ENCODE measurements around the gene MBP.
A peak's percentile ranks its signal among the peaks of the same experiment; 100 is the strongest.
"Not testable (repeated sequence)": the region's sequence is repeated elsewhere in the genome, so short reads cannot be mapped to it uniquely, and the experiment has no call there.

MBP gene

DNA sequence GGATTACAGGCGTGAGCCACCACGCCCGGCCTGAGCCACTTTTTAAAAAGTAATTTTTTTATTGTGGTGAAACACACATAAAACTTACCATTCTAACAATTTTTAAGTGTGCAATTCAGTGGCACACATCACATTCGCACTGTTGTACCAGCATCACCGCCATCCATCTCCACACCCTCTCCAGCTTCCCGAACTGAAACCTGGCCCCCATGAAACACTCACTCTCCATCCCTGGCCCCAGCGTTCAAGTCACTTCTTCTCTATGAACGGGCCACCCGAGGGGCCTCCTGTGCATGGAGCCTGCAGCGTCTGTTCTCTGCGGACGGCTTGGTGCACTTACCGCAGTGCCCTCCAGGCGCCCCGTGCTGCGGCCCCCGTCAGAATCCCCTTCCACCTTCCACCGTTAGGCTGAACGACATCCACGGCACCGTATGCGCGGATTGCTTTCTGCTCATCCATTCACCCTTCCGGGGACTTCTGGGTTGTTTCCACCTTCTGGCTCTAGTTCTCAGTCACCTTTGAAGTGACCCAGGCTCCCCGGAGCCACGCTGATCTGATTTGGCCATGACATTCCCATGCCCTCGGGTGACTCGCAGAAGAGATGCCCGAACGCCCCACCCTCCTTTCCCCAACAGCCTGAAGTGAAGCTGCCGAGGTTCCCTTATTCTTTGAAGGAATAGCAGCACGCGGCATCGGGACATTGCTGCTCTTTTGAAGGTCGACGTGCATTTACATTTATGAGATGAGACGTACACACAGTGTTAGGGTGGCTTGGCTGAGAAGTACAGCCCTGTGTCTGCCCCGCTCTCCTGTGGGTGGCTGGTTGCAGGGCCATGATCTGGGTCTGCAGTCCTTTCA is 134.4 kb downstream of the MBP start:
- DNase-seq: no peak

DNA sequence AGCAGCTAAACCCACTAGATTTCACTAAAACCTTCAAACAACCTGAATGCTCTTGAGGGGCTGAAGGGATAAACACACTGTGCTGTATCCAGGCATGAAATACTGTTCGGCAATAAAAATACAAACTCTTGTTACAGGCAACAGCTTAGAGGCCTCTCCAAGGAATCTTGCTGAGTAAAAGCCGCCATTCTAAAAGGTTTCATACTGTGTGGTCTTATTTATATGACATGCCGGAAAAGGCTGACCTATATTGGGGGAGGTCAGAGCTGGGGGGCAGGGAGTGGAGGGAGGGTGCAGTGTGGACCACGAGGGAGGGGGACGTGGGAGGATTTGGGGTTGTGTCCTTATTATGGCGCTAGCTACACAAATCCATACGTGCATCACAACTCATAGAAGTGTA is 136.2 kb downstream of the MBP start:
- DNase-seq: no peak

DNA sequence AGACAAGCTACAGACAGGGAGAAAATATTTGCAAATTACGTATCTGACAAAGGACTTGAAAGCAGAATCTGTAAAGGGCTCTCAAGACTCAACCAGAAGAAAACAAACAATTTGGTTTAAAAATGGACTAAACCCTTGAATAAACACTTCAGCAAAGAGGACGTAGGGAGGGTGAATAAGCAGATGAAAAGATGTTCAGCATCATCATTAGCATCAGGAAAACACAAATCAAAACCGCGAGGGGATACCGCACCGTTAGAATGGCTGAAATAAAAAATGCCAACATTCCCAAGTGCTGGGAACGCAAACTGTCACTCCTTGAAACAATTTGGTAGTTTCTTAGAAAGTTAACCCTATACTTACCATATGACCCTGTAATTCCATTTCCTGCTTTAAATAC is 136.7 kb downstream of the MBP start:
- DNase-seq: no peak

DNA sequence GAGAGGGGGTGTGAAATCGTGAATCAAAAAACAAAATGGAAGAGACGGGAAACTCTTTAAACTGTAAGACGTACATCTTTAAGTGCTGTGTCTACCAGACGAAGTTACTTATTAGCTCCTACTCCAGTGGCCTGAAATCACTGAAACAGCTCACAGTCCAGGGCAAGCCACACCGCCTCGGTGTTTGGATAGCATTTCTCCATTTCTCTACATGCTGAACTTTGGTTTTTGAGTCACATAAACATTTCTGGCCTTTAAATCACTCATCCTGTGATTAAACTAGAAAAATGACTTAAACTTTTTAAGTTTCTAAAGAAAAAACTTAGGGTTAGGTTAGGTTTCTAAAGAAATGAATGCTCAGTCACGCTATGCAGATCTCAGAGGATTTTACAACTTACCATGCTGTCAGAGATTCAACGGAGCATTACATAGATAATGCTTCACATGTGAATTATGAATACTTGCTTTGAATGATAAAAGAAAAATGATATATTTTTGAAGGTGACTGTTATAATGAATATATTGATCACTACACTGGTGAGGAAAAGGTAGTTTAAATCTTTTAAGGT is 138.4 kb downstream of the MBP start:
- DNase-seq: no peak

GRCh38 chr18:76993573-76993972 is 139.0 kb downstream of the MBP start:
- no peak for DNase-seq

DNA sequence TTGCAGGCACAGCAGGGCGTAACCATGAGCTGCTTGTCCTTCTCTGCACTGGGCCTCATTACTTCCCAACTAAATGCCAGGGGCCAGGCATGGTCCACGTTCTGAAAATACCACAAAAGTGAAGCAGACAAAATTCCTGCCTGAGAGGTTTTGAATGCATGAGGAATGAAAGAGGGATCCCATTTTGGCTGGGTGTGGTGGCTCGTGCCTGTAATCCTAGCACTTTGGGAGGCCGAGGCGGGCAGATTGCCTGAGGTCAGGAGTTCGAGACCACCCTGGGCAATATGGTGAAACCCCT is 139.5 kb downstream of the MBP start:
- no peak for DNase-seq

DNA sequence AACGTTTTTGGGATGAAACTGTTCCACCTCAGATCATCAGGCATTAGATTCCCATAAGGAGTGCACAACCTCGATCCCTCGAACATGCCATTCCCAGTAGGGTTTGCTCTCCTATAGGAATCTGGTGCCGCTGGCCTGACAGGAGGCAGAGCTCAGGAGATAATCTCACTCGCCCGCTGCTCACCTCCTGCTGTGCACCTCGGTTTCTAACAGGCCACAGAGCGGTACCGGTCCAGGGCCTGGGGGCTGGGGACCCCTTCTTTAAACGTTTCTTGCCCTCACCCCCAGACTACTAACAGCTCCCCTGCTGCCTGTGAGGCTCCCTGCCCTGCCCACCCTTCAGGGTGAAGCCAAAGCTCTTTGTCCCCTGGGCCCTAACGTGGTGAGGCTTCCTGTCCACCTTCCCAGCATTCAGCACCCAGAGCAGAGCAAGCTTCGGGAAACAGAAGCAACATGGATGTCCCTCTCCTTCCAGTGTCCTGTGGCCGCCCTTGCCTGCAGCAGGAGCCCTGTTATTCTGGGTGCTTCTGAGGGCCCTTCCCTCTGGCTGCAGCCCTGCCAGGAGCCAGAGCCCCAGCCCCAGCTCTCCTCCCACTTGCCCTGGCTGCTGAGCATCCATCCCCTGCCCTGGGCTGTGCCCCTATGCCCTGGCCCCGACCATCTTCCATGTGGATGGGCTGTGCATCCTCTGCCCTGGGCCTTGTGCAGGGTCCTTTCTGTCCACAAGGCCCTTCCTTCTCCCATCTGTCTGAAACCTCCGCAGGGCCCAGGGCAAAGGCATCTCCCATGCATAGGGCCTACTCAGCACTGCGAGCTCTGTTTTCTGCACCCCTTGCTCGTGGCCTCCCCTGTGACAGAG is 140.1 kb downstream of the MBP start:
- DNase-seq: no peak

- DNase-seq: no peak
Observed at GRCh38 chr18:76991021-76991688, 141.4 kb downstream of the MBP start.

DNA sequence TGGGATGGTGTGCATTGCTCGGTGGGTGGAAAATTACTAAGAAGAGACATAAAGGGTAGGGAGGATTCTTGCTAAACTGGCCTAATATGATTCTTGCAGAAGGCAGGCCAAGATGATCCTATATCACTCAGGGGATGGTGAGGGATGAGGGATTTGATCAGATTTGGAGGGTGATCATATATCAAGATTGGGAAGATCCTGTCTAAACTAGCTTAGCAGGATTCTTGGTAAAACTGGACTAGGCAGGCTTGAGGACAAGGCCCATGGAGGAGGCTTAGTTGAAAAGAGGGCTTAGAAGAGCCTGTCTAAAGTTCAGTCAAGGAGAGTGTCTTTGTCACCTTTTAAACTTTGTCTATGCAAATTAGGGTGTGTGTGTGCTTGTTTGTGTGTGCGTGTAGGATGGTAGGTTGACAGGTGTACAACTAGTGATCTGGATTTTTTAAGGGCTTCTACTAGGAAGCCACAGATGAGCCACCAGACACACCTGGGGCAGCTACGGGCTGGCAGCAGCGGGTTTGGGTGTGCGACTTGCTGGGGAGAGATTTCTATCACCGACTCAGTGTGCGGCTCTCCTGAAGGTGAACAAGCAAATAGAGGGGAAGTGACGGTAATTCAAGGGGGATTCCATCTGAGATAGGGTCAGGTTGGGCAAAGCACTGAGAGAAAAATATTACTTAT is 142.1 kb downstream of the MBP start:
- not testable (repeated sequence) for DNase-seq

DNA sequence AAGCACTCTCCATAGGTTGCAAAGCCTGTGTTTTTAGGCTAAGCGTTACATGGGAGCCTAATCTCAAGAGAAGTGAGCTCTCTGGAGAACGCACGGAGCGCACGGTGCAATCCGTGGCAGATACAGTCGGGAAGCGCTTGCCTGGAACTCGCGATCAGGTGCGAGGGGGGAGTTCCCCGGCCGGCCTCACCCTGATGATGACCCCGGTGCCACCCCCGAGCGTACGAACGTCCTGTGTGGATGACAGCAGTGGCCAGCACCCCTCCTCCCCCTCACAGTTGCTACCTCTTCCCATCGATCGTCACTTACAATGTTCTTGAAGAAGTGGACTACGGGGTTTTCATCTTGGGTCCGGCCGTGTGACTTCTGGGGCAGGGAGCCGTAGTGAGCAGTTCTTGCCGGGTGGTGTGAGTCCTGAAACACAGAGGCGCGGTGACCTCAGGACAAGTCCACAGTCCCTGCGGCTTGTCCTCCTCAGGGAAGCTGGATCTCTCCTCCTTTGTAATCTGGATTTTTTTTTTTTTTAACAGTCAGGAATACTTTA is 142.9 kb downstream of the MBP start:
- no peak for DNase-seq

GRCh38 chr18:76988827-76989646 is 143.5 kb downstream of the MBP start:
- no peak for DNase-seq

GRCh38 chr18:76988031-76988826 is 144.4 kb downstream of the MBP start:
- no peak for DNase-seq

DNA sequence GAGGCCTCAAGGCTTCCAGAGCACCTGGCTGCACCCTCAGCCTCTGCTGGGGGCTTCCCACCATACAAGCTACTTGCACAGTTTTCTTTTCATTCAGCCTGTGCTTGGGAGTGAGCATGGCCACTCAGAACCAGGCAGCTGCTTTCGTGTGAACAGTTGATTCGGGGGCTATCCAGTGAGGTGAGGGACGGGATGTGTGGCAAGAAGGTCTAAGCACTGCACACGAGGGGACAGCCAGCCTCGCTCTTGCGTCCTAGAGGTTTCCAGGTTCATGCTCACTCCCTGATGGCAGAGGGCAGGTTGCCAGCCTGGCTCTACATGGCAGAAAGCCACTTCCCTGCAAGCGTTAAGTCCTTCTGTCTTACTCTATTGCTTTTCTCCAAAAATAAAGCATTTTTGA is 146.2 kb downstream of the MBP start:
- DNase-seq: no peak

- no peak for DNase-seq
Observed at GRCh38 chr18:76985951-76986236, 146.7 kb downstream of the MBP start.

- no peak for DNase-seq
Observed at GRCh38 chr18:76985156-76985950, 147.2 kb downstream of the MBP start.

GRCh38 chr18:76984193-76985155 is 148.1 kb downstream of the MBP start:
- DNase-seq: no peak

DNA sequence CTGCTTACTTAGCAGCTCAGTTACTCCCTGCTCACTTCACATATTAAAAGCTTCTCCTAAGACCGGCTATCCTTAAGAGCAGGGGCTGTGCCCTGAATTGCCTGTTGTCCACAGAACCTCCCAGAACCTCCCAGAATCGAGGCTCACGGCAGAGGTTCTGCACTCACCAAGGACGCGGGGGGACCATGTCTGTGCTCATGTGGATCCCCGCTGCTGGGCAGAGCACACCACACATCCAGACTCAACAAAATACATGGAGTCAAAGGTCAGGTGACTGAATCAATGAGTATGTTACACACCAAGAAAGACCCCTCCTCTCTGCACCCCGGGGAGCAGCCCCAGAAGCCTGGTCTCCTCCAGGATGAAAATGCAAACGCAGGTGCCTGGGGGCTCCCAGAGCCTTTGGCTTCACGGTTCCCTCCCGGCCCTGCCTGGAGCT is 149.0 kb downstream of the MBP start:
- DNase-seq: no peak

DNA sequence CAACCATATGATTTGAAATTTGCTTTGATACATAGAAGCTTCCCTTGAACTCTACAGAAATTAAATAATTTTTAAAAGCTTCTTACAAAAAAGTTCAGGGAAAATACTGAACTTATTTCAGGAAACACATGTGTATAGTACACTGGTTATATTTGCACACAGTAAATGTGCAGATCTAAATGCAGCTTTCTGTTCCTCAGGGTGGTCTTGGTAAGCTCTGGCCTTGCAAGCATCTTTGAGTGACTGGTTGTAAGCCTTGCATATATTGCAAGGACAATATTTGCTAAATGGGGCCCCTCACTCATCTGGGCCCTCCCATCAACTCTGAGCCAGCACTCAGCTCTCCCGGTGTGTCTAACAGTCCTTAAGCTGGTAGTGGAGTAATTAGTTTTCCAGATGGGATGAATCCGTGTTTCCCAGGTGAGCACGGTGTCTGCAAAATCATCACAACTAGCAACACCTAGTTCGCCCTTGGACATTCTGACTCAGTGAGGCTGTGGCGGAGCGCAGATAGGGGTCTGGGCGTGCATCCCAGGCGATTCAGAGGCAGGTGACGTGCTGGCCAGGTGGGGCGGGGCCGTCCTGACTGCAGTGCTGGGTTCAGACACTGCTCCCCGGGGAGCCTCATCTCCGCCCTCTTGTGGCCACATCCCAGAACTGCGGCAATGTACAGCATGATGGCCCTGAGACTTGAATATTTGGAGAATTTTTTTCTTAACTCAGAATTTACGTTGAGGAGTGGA is 149.6 kb downstream of the MBP start:
- peak; percentile 47 for DNase-seq
